ENCODE measurements around the gene ZHX3. TPM values are rescaled to one million over a fixed set of nuclear protein-coding genes. Genes with fewer than 3 reads are reported as not detected.

ZHX3 gene
- total and polyA plus RNA-seq, 2 of the 4 experiments (the other 2 are of a cell fraction) = 25.0 to 28.0 TPM

DNA sequence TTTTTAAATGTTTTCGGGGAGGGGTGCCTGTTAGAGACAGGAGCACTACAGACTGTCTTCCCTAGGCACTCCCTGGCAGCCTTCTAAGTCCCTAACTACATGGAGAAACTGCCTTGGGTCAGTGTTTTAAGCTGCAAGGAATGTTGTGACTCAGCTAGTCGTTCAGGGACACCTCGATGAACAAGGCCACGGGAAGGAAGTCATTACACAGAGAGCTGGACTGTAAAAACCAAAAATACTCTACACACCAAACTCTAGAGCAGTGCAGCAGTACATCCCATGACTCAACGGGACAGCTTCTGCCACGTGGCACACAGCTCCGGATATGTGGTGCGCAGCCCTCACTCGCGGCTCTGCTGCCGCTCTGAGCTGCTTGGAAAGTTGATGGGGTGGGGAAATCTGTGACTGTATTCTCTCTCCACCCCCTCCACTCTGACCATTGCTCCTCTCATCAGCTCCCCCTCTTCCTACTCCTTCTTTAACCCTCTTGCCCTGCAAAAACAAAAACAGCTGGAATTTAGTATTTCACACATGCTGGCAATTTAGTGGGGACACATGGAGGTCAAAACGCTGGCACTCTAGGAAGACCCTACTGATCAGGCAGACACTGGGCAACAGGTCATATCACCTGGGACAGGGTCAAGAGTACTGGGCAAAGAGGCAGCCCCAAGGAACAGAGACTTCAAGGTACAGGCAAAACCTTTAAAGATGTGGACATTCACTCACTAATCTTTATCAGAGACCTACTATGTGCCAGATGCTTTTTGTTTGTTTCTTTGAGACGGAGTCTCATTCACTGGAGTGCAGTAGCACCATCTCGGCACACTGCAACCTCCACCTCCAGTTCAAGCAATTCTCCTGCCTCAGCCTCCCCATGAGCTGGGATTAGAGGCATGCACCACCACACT, 12.2 kb upstream of the ZHX3 start:
- Histone ChIP-seq H2AK9ac (replicated peaks; ENCODE audit: low read depth, low read length, poor library complexity) (peak overlapping the region; percentile 96), H3K56ac (ENCODE audit: extremely low read depth, insufficient read depth, low read length) (peak overlapping the region; percentile 95), H3K4me2 (ENCODE audit: low read depth, low read length) (peak overlapping the region; percentile 49), H4K5ac (ENCODE audit: low read depth, low read length) (peak overlapping the region; percentile 94), H2BK15ac (ENCODE audit: low read depth, low read length) (peak overlapping the region; percentile 95), H4K20me1 (ENCODE audit: insufficient read depth, low read length) (no peaks in the 10 kb centered on the region), H3K18ac (ENCODE audit: low read depth, low read length) (peak overlapping the region; percentile 86), H3K4me1 (ENCODE audit: control insufficient read depth, insufficient read depth, low read length) (peaks cover 21% of the 10 kb centered on the region), H3K14ac (replicated peaks; ENCODE audit: low read depth, low read length) (peak overlapping the region; percentile 97), H3K27ac (ENCODE audit: insufficient read depth, low read length) (peak overlapping the region; percentile 91), H3K9ac (ENCODE audit: low read depth, low read length) (peak overlapping the region; percentile 61), H2BK20ac (ENCODE audit: low read depth, low read length) (peak overlapping the region; percentile 97), H3K79me1 (ENCODE audit: low read depth in 1 of 2, low read length in 2 of 2) (peaks cover 0 to 12% of the 10 kb centered on the region in 2 experiments; a peak in 1 of 4 replicates), H4K8ac (ENCODE audit: low read depth in 2 of 2, low read length in 2 of 2) (peak overlapping the region; percentile 86 to 98), H2AFZ (replicated peaks; ENCODE audit: low read length, poor library complexity) (peak overlapping the region; percentile 80), H3K9me3 (ENCODE audit: control insufficient read depth, insufficient read depth, low read length) (no peaks in the 10 kb centered on the region), H3K9me1 (ENCODE audit: insufficient read depth, low read length) (peaks cover 10% of the 10 kb centered on the region), H3K36me3 (ENCODE audit: control insufficient read depth, insufficient read depth, low read length) (no peaks in the 10 kb centered on the region), H2BK5ac (ENCODE audit: low read depth, low read length, poor library complexity, severe bottlenecking) (peak overlapping the region; percentile 93), H2BK120ac (ENCODE audit: low read depth, low read length) (peak overlapping the region; percentile 99), H2AK5ac (ENCODE audit: low read depth, low read length) (peak overlapping the region; percentile 92), H3K4me3 (ENCODE audit: insufficient read depth, low read depth, low read length) (no peak overlapping the region), H3K23ac (ENCODE audit: low read depth, low read length) (peak overlapping the region; percentile 97), H4K91ac (ENCODE audit: insufficient read depth, low read depth, low read length) (peak overlapping the region; percentile 97), H3K27me3 (ENCODE audit: control insufficient read depth, insufficient read depth, low read length) (no peaks in the 10 kb centered on the region), H3K4ac (ENCODE audit: low read depth, low read length) (peak overlapping the region; percentile 99)
- in situ Hi-C loops (cut with MboI; ENCODE audit: low sequenced_read_pairs) = loop anchor here (5.0 kb wide), 1 partner anchor 97 kb away; no protein-coding TSS in a partner anchor
- intact Hi-C loops (cut with micrococcal nuclease) = loop anchor here (1.0 to 5.0 kb wide), 2 partner anchors 12 to 192 kb away; partner anchors contain the start of genes PLCG1 and ZHX3
- 0% methylated on average over 1 of the region's 14 CpGs; no CpG with 5 or more reads in 1 of the 2 experiments for WGBS, 2 experiments (ENCODE audit: extremely low coverage in 2 of 2, insufficient read length in 1 of 2)
- DNase-seq (peak; percentile 99), ATAC-seq (ENCODE audit: low read depth) (peak; percentile 92)
- POLR2A ChIA-PET (ENCODE audit: unreplicated experiment) = interaction anchor here (0.6 kb wide), 2 partner anchors 12 to 136 kb away, joined by 3 to 4 read pairs; partner anchors contain the start of gene ZHX3
- CTCF ChIA-PET = interaction anchor here (0.7 kb wide), 1 partner anchor 176 kb away, joined by 3 read pairs; no protein-coding TSS in a partner anchor
- dilution Hi-C loops (cut with HindIII; ENCODE audit: low sequenced_read_pairs, unreplicated experiment) = no loop called here
- BruUV-seq (replicated peaks) = no TSS peak
- TF ChIP-seq CHD1 (IDR thresholded peaks at IDR 0.05; ENCODE audit: low read depth, low read length) (no peak), MAFK (IDR thresholded peaks at IDR 0.05; ENCODE audit: low read depth, low read length) (peak; percentile 47; the same call in 1 of the 2 replicates), POLR2A (IDR thresholded peaks at IDR 0.05; ENCODE audit: low read depth, low read length) (peak; percentile 72; the same call in 1 of the 2 replicates), SMC3 (IDR thresholded peaks at IDR 0.05; ENCODE audit: low read depth, low read length) (no peak; the same call in 1 of the 2 replicates), MXI1 (IDR thresholded peaks at IDR 0.05; ENCODE audit: borderline replicate concordance, low read depth, low read length) (peak; percentile 94), USF2 (IDR thresholded peaks at IDR 0.05; ENCODE audit: low read depth, low read length) (peak; percentile 90), RAD21 (IDR thresholded peaks at IDR 0.05; ENCODE audit: low read length) (peak; percentile 37; the same call in 1 of the 2 replicates), MAZ (IDR thresholded peaks at IDR 0.05; ENCODE audit: borderline replicate concordance, low read depth, low read length) (no peak), RCOR1 (IDR thresholded peaks at IDR 0.05; ENCODE audit: insufficient replicate concordance, low read length) (no peak), CEBPB (IDR thresholded peaks at IDR 0.05; ENCODE audit: low read depth, low read length) (peak; percentile 5; the same call in 1 of the 2 replicates)
- TF ChIP-seq, protein P1, sequence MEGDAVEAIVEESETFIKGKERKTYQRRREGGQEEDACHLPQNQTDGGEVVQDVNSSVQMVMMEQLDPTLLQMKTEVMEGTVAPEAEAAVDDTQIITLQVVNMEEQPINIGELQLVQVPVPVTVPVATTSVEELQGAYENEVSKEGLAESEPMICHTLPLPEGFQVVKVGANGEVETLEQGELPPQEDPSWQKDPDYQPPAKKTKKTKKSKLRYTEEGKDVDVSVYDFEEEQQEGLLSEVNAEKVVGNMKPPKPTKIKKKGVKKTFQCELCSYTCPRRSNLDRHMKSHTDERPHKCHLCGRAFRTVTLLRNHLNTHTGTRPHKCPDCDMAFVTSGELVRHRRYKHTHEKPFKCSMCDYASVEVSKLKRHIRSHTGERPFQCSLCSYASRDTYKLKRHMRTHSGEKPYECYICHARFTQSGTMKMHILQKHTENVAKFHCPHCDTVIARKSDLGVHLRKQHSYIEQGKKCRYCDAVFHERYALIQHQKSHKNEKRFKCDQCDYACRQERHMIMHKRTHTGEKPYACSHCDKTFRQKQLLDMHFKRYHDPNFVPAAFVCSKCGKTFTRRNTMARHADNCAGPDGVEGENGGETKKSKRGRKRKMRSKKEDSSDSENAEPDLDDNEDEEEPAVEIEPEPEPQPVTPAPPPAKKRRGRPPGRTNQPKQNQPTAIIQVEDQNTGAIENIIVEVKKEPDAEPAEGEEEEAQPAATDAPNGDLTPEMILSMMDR (conservative IDR thresholded peaks at IDR 0.05; ENCODE audit: low read depth, low read length) = no peak
- TF ChIP-seq, protein P2, sequence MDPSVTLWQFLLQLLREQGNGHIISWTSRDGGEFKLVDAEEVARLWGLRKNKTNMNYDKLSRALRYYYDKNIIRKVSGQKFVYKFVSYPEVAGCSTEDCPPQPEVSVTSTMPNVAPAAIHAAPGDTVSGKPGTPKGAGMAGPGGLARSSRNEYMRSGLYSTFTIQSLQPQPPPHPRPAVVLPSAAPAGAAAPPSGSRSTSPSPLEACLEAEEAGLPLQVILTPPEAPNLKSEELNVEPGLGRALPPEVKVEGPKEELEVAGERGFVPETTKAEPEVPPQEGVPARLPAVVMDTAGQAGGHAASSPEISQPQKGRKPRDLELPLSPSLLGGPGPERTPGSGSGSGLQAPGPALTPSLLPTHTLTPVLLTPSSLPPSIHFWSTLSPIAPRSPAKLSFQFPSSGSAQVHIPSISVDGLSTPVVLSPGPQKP (IDR thresholded peaks at IDR 0.05; ENCODE audit: borderline replicate concordance, low read depth, low read length) = no peak
